Fibroblast of villous mesenchyme (primary cell): ENCODE data around the gene TMEM131L. TPM values are rescaled to one million over a fixed set of nuclear protein-coding genes. Genes with fewer than 3 reads are reported as not detected.
"Not testable (repeated sequence)": the region's sequence is repeated elsewhere in the genome, so short reads cannot be mapped to it uniquely, and the experiment has no call there.

Source experiments
- DNase-seq: peaks from one replicate; pipeline ENCODE4 v3.0.0-alpha.2; 2010; ENCODE audit warnings: low read depth
- H3K4me3 ChIP-seq: 2 replicates; pipeline ENCODE4 v1.5.1; 2011; ENCODE audit warnings: low read depth, mild to moderate bottlenecking, low read length
- CTCF ChIP-seq: IDR thresholded peaks from 2 replicates; pipeline ENCODE4 v1.5.1; 2012; ENCODE audit warnings: low read depth, mild to moderate bottlenecking, low read length; ENCODE audit not compliant: insufficient read depth
- total RNA-seq: library from RNA; depleted of rRNA; stranded (reverse); fragments of >200 nt; gene quantifications from 2 replicates; pipeline ENCODE4 v1.2.3, GENCODE V29; 2012

Gene TMEM131L
- total RNA-seq, 1 donor, result 4.7 TPM

DNA sequence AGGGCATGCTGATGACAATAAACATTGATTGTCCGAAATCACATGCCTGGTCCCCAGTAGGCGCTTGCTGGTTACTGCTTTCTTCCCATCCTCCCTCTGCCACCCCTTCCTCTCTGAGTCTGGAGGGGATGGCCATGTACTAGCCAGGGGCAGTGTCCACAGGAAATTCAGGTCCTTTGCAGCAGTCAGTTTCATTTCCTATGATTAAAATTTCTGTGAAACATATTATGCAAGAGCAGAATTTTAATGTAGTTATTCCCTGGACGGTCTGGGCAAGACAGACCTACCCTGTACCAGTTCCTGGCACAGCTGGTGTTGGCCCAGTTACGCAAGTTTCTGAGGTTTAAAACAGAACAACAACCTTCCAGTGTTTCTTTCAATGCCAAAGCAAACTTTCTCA, 189.8 kb downstream of the TMEM131L start:
- no peak for DNase-seq
- H3K4me3 ChIP-seq, result no peak overlapping the region
- no peak for TF ChIP-seq CTCF

- peak; percentile 38 for DNase-seq
- no peak overlapping the region for H3K4me3 ChIP-seq
- no peak for TF ChIP-seq CTCF
These were observed 195.2 kb downstream of the TMEM131L start for GRCh38 chr4:153661215-153661822.

DNA sequence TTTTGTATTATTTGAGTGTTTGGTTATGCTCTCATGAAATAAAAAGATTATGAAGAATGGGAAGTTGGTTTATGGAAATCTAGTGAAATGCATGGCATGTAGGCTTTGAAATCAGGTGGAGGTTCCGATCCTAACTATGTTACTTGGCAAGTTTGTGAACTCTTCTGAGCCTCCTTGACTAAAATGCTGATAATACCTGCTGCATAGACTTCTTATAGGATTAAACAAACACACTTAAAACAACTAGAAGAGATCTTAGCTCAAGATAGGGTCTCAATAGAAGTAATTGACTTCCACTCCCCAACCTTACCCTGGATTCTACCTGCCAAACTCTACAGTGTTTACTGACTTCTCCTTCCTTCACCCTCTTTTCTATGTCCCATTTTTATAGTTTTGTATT, 195.7 kb downstream of the TMEM131L start:
- TF ChIP-seq CTCF, result no peak
- DNase-seq, result no peak
- no peak overlapping the region for H3K4me3 ChIP-seq

DNA sequence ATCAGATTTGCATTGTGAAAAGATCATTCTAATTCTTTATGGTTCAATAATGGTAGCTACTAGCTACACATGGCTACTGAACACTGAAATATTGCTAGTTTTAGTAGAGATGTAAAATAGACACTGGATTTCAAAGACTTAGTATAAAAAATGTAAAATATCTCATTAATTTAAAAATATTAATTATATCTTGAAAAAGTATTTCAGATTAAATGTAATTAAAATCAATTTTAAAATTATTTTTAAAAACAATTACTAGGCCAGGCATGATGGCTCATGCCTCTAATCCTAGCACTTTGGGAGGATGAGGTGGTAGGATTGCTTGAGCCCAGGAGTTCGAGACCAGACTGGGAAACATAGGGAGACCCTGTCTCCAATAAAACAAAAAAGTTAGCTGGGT, 197.5 kb downstream of the TMEM131L start:
- no peak for DNase-seq
- no peak for TF ChIP-seq CTCF
- no peak overlapping the region for H3K4me3 ChIP-seq

- H3K4me3 ChIP-seq, DNase-seq: not testable (repeated sequence)
These were observed 200.3 kb downstream of the TMEM131L start for GRCh38 chr4:153666505-153666904.

GRCh38 chr4:153668647-153669046, 202.5 kb downstream of the TMEM131L start:
- no peak for DNase-seq
- no peak for TF ChIP-seq CTCF
- no peak overlapping the region for H3K4me3 ChIP-seq

DNA sequence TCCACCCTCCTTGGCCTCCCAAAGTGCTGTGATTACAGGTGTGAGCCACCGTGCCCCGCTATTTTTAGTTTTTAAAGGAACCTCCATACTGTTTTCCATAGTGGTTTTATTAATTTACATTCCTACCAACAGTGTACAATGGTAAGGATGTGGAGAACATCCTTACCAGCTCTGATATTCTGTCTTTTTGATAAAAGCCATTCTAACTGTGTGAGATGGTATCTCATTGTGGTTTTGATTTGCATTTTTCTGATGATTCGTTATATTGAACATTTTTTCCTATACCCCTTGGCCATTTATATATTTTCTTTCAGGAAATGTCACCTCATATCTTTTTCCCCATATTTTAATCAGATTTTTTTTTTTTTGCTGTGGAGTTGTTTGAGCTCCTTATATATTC, 203.7 kb downstream of the TMEM131L start:
- no peak overlapping the region for H3K4me3 ChIP-seq
- DNase-seq, result no peak
- TF ChIP-seq CTCF, result no peak
